ENCODE measurements around the gene PEPD. TPM values are rescaled to one million over a fixed set of nuclear protein-coding genes. Genes with fewer than 3 reads are reported as not detected.

Gene PEPD
- total and polyA plus RNA-seq, 10 of the 15 experiments (the other 5 are each of a cell fraction or from before 2014, with no cell fraction given), result 1.4 to 52.0 (median 20.2) TPM

GRCh38 chr19:33460221-33460908, 61.2 kb downstream of the PEPD start:
- in situ Hi-C loops (cut with MboI) (no loop called here), intact Hi-C loops (cut with micrococcal nuclease; ENCODE audit: unreplicated experiment) (no loop called here)
- Histone ChIP-seq H3K4me2 (ENCODE audit: control insufficient read depth, insufficient read depth) (no peak overlapping the region), H2AFZ (ENCODE audit: control insufficient read depth, low read depth, low read length) (no peak overlapping the region), H3K36me3 (ENCODE audit: control insufficient read depth in 2 of 2, insufficient read depth in 2 of 2, low read length in 1 of 2) (no peaks in the 10 kb centered on the region), H3K27ac (ENCODE audit: control insufficient read depth, insufficient read depth) (no peak overlapping the region), H3K27me3 (replicated peaks in 1 of 2; ENCODE audit: control insufficient read depth in 2 of 2, insufficient read depth in 2 of 2, low read length in 1 of 2) (no peaks in the 10 kb centered on the region), H3K4me1 (ENCODE audit: control insufficient read depth, insufficient read depth, low read length) (no peaks in the 10 kb centered on the region), H3K79me2 (ENCODE audit: control insufficient read depth, insufficient read depth, low read length) (no peaks in the 10 kb centered on the region), H3K9me3 (replicated peaks; ENCODE audit: control insufficient read depth, insufficient read depth, low read length) (no peaks in the 10 kb centered on the region), H3K4me3 (no peak overlapping the region), H3K9ac (ENCODE audit: control insufficient read depth, insufficient read depth, low read length) (no peak overlapping the region), H4K20me1 (ENCODE audit: control insufficient read depth, insufficient read depth) (no peaks in the 10 kb centered on the region)
- RAD21 ChIA-PET (ENCODE audit: unreplicated experiment), result no interaction called here
- BruUV-seq (replicated peaks), result no TSS peak
- TF ChIP-seq CREB1 (IDR thresholded peaks at IDR 0.05; ENCODE audit: low read depth) (no peak), MYC (IDR thresholded peaks at IDR 0.05; ENCODE audit: insufficient read depth, insufficient read length, insufficient replicate concordance, low read length, severe bottlenecking) (no peak), SIN3A (IDR thresholded peaks at IDR 0.05; ENCODE audit: low read depth, low read length) (no peak), MXI1 (IDR thresholded peaks at IDR 0.05; ENCODE audit: low read depth, low read length) (no peak), IKZF1 (conservative IDR thresholded peaks at IDR 0.05) (no peak), WRNIP1 (IDR thresholded peaks at IDR 0.05; ENCODE audit: borderline replicate concordance, low read depth, low read length) (no peak), SUZ12 (IDR thresholded peaks at IDR 0.05; ENCODE audit: unreplicated experiment) (no peak), MYB (IDR thresholded peaks at IDR 0.05; ENCODE audit: borderline replicate concordance, low read depth, low read length) (no peak)
- no peak for ATAC-seq
- CTCF ChIA-PET, result no interaction called here
- WGBS (ENCODE audit: insufficient coverage, insufficient replicate concordance, low lambda C conversion rate, missing lambda C conversion rate), result 70% methylated on average over 18 of the region's 18 CpGs
- FAIRE-seq, result no peak
- SMC1A ChIA-PET (ENCODE audit: uncharacterized antibody, unreplicated experiment), result no interaction called here
- POLR2A ChIA-PET, result no interaction called here
- DNase-seq (ENCODE audit: low read depth, low spot score), result no peak
